ENCODE results near the gene ADAMTS14.

Gene ADAMTS14

DNA sequence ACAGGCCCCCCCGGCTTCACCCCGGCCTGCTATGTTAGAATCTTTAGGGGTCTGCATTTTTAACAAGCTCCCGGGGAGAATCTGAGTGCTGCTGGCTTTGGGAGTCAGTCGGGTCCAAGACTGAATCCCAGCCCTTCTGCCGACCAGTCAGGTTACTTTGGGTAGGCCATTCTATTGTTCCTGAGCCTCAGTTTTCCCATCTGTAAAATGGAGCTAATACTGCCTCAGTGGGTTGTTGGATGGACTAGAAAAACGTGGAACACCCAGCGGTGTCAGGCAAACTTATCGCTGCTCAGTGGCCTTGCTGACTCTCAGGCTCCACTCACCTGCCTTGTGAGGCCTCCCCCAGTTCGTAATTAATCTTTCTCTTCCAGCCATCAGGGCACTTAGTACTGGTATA lies 101.2 kb downstream of the ADAMTS14 start:
- no peak for DNase-seq (ENCODE audit: low read depth)

GRCh38 chr10:70773965-70774809 lies 101.9 kb downstream of the ADAMTS14 start:
- no peak for DNase-seq (ENCODE audit: low read depth)

DNA sequence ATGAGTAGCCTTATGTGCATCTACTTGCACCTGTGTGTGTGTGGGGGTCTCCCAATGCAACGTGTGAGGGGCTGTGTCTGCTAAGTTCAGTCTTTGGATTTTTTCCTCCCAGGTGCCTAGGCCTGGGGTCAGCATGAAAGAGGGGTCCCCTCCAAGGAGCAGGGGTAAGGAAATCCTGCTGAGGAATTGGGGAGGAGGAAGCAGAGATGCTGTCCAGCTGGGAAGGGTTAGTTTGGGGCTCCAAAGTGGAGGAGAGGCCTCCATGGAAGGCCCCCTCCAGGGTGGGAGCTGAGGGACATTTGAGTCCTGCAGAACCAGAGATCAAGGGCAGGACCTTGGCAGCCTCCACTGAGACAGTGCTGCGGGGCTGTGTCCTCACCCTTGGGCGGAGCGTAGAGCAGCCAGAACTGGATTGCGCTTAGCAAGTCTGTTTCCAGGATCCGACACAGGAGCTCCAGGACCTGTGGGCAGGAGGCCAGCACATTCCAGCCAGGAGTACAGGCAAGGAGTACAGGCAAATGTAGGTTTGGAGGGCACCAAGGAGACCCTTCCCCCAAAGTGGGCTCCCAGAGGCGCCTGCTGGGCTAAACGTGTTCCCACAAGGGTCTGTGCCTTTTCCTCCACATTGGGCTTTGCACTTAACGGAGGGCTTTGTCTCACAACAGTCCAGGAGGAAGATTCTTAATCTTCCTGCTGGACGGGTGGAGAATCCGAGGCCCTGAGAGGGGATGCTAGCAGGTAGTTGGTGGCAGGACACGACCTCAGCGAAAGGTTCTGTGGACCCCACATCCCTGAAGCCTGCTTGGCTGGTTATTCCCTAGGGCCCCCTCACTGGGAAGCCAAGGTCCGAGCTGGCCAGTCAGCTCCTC lies 102.7 kb downstream of the ADAMTS14 start:
- no peak for DNase-seq (ENCODE audit: low read depth)

GRCh38 chr10:70775679-70776454 lies 103.6 kb downstream of the ADAMTS14 start:
- no peak for DNase-seq (ENCODE audit: low read depth)

DNA sequence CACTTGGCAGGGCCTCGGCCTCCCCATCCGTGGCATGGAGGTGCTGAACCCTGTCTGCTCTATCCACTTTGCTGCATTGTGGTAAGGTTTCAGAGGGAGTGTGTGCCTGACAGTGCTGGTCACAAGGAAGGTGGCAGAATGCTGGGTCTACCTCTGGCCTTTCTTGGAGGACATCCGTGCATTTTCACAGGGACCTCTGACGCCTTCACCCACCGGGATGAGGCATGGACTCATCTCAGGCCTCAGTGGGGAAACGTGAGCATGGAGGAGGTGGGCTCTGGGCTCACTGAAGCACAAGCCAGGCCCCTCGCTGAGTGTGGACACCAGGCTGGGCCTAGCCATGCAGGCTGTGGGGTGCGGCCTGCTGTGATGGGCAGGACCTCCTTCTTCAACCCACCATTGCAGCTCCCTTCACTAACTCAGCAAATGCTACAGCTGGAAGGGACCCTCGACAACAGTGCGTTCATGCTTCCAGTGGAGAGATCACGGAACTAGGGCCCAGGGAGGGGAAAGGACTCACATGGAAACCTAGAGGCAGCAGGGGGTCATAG lies 104.2 kb downstream of the ADAMTS14 start:
- DNase-seq (ENCODE audit: low read depth): no peak

- DNase-seq (ENCODE audit: low read depth): no peak
These were observed 105.0 kb downstream of the ADAMTS14 start for GRCh38 chr10:70777063-70777875.

GRCh38 chr10:70778267-70778924 lies 106.1 kb downstream of the ADAMTS14 start:
- no peak for DNase-seq (ENCODE audit: low read depth)

GRCh38 chr10:70779088-70779487 lies 106.8 kb downstream of the ADAMTS14 start:
- no peak for DNase-seq (ENCODE audit: low read depth)

- no peak for DNase-seq (ENCODE audit: low read depth)
These were observed 107.4 kb downstream of the ADAMTS14 start for GRCh38 chr10:70779511-70780369.

- no peak for DNase-seq (ENCODE audit: low read depth)
These were observed 108.1 kb downstream of the ADAMTS14 start for GRCh38 chr10:70780370-70780760.

DNA sequence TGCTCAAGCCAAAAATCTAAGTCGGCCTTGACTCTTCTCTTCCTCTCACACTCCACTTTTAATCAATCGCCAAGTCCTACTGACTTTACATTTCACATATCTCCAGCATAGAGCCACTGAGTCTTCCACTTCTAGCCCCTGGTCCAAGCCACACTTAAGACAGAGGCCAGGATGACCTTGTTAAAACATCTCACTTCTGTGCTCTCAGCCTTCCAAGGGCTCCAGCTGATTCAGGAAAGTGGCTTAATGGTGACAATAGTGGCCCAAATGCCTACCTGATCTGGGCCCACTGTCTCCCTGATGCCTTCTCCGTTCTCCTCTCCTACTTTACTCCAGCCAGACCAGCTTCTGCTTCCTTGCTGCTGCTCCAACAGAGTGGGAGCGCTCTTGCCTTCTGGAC lies 108.5 kb downstream of the ADAMTS14 start:
- no peak for DNase-seq (ENCODE audit: low read depth)

- DNase-seq (ENCODE audit: low read depth): no peak
These were observed 109.2 kb downstream of the ADAMTS14 start for GRCh38 chr10:70781461-70782051.

DNA sequence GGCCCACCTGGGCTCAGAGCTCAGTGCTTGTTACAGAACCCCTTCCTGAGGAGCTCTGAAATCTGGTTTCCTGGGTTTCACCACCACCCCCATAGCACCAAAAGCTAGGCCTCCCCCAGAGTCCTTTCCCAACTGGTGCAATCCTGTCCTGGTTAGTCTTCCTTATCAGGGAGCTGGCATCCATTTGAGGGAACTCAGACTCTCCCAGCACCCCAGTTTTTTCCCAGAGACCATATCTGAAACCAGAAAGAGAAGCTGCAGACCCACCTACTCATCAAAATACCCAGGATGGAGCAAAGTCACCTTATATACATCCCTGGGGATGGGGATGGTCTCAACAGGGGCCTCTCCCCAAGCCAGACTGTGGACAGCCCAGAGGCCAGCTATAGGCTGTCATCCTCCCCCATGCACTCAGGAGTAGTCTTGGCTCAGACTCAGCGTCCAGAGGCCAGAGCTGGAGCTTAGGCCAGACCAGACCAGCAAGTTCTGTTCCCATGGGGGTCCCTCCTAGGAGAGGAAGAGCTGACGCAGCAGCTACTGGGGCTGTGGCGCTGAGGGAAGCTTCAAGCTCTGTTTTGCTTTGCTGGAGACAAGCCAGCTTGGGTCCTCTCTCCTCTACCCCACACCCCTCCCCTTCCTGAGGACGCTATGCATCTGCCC lies 109.9 kb downstream of the ADAMTS14 start:
- no peak for DNase-seq (ENCODE audit: low read depth)

DNA sequence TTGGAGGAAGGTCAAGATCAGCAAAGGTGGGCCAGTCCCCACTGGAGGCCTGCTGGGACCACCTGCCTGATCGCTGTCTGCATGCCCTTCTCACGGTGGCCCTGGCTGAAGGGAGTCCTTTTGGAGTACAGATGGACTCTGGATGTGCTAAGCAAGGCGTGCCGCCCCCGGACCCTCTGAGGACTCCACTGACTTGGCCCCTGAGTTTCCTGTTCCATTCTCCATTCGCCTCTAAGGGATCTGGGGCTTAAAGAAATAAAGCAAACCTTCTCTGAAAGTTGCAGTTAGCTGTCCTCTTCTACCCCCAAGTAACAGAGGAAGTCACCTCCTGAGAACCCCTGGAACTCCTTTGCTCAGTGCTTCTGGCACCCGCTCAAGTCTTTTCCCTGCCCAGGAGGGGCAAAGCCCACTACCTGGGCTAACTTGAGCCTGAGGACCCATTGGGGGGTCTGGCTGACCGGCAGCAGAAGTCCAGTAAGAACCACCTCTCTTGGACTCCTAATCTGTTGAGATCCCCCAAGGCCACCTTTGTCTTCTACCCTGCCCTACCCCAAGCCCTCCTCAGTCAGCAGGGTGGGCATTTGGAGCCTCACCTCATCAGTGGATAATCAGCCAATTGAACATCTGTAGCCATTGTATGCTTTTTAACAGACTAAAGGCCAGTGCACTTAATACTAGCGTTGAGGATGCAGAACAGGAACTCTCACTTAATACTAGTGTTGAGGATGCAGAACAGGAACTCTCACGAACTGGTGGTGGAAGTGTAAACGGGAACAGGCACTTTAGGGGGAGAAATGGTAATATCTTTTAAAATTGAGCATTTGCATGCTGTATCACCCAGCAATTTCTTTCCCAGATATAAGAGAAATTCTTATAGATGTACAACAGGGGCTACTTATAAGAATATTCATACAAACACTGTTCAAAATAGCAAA lies 110.7 kb downstream of the ADAMTS14 start:
- DNase-seq (ENCODE audit: low read depth): no peak

DNA sequence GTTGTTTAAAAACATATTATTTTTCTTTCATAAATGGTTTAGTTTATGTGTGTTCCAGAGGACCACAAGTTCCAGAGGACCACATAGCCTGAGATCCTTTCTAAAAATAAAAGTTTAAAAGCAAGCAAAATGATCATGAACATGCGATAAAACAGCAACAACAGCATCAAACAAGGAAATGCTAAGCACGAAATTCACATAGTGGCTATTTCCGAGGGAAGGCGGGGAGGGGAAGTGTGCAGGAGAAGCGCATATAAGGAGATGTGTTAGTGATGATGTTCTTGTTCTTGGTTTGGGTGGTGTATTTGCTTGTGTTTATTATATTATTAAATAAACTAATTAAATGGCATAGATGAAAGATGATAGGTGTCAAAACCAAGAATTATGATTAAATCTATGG lies 111.7 kb downstream of the ADAMTS14 start:
- DNase-seq (ENCODE audit: low read depth): no peak

- no peak for DNase-seq (ENCODE audit: low read depth)
These were observed 112.2 kb downstream of the ADAMTS14 start for GRCh38 chr10:70784471-70784870.

- DNase-seq (ENCODE audit: low read depth): no peak
These were observed 112.9 kb downstream of the ADAMTS14 start, which contains the start of gene TBATA for GRCh38 chr10:70785190-70785589. TBATA (minus strand) TSS chr10:70785377; CDS start chr10:70783379, 1,998 bp downstream.

Data from GM04503 (cell line).